A673 (cell line): ENCODE results near the gene CLEC3B. TPM values are rescaled to one million over a fixed set of nuclear protein-coding genes. Genes with fewer than 3 reads are reported as not detected.

Experiments
- BruUV-seq: library from RNA; stranded (reverse); fragments of 400-500 nt; replicated peaks from 2 replicates; lab custom pipeline; 2021; lab: Mats Ljungman, UMichigan
- CTCF ChIA-PET: fragments of 300-600 bp; sonication (Branson Sonifier 250); formaldehyde crosslinking; loops from one replicate; lab custom pipeline; 2022; ENCODE audit warnings: antibody characterized with exemption; lab: Charles Lee
- POLR2A ChIA-PET: fragments of 300-600 bp; sonication (Branson Sonifier 250); formaldehyde crosslinking; loops from one replicate; lab custom pipeline; 2022; ENCODE audit warnings: antibody characterized with exemption; ENCODE audit not compliant: low non-redundant PET; lab: Charles Lee
- DNase-seq: peaks from one replicate; pipeline ENCODE4 v3.0.0-alpha.2; 2015; ENCODE audit warnings: low spot score
- H3K27ac ChIP-seq: fragments of 200-600 bp; sonication (generic); 2 replicates; pipeline ENCODE4 v1.5.1; 2016; ENCODE audit warnings: mixed run types, low read depth, mild to moderate bottlenecking, mixed read lengths, antibody characterized with exemption, low read length; ENCODE audit not compliant: poor library complexity, severe bottlenecking
- H3K27me3 ChIP-seq: fragments of 200-600 bp; sonication (generic); replicated peaks from 2 replicates; pipeline ENCODE4 v1.6.1; 2017; ENCODE audit warnings: mixed run types, low read depth, mild to moderate bottlenecking, mixed read lengths, antibody characterized with exemption, low read length; ENCODE audit not compliant: insufficient read depth, poor library complexity
- H3K36me3 ChIP-seq: fragments of 200-600 bp; sonication (generic); 2 replicates; pipeline ENCODE4 v1.6.1; 2016; ENCODE audit warnings: mixed run types, mild to moderate bottlenecking, mixed read lengths, antibody characterized with exemption, low read length; ENCODE audit not compliant: insufficient read depth, poor library complexity, severe bottlenecking
- H3K4me1 ChIP-seq: fragments of 200-600 bp; sonication (generic); 2 replicates; pipeline ENCODE4 v1.6.1; 2017; ENCODE audit warnings: mixed run types, mild to moderate bottlenecking, mixed read lengths, antibody characterized with exemption, low read length; ENCODE audit not compliant: insufficient read depth, poor library complexity, severe bottlenecking
- H3K4me3 ChIP-seq: fragments of 200-600 bp; sonication (generic); 2 replicates; pipeline ENCODE4 v1.5.1; 2016; ENCODE audit warnings: low read depth, mixed run types, mild to moderate bottlenecking, mixed read lengths, low read length; ENCODE audit not compliant: poor library complexity, severe bottlenecking
- H3K9me3 ChIP-seq: fragments of 200-600 bp; sonication (generic); 2 replicates; pipeline ENCODE4 v1.6.1; 2016; ENCODE audit warnings: mixed run types, low read depth, mild to moderate bottlenecking, mixed read lengths, antibody characterized with exemption, low read length; ENCODE audit not compliant: poor library complexity, severe bottlenecking
- CTCF ChIP-seq: fragments of 300-800, 200-600 bp; sonication (generic); conservative IDR thresholded peaks from 2 replicates; pipeline ENCODE4 v1.5.1; 2017; ENCODE audit warnings: low read depth, mild to moderate bottlenecking, antibody characterized with exemption, low read length, moderate library complexity, mixed read lengths
- EZH2 ChIP-seq: fragments of 200-600 bp; sonication (generic); IDR thresholded peaks from 2 replicates; pipeline ENCODE4 v1.6.1; 2017; ENCODE audit warnings: borderline replicate concordance, low read depth, mild to moderate bottlenecking, mixed read lengths, antibody characterized with exemption, low read length; ENCODE audit not compliant: poor library complexity, severe bottlenecking
- intact Hi-C: fragments of 100-400 bp; cut with micrococcal nuclease; formaldehyde crosslinking; loops from one replicate; pipeline ENCODE4 v1.10.0; 2022; ENCODE audit not compliant: unreplicated experiment
- total RNA-seq: library from RNA; stranded (reverse); gene quantifications from 2 replicates; pipeline ENCODE4 v1.2.3, GENCODE V29; 2021

The CLEC3B gene
- total RNA-seq, 1 experiment from 2014 or later = 1.0 TPM

- TF ChIP-seq CTCF (no peak), EZH2 (no peak)
- no peak overlapping the region for H3K4me3 ChIP-seq
- no peak for DNase-seq
- H3K4me1 ChIP-seq = no peaks in the 10 kb centered on the region
- no peak overlapping the region for H3K27ac ChIP-seq
- BruUV-seq = no TSS peak
- POLR2A ChIA-PET = no interaction called here
- no peaks in the 10 kb centered on the region for H3K27me3 ChIP-seq
- no peaks in the 10 kb centered on the region for H3K36me3 ChIP-seq
- CTCF ChIA-PET = no interaction called here
- intact Hi-C loops = no loop called here
- H3K9me3 ChIP-seq = no peaks in the 10 kb centered on the region
Observed at GRCh38 chr3:45026957-45027356, 854 bp downstream of the CLEC3B start.

- CTCF ChIA-PET = no interaction called here
- Histone ChIP-seq H3K4me3 (no peak overlapping the region), H3K9me3 (no peaks in the 10 kb centered on the region), H3K27ac (no peak overlapping the region), H3K36me3 (no peaks in the 10 kb centered on the region), H3K4me1 (no peaks in the 10 kb centered on the region), H3K27me3 (no peaks in the 10 kb centered on the region)
- intact Hi-C loops = no loop called here
- DNase-seq = no peak
- TF ChIP-seq CTCF (no peak), EZH2 (no peak)
- POLR2A ChIA-PET = no interaction called here
- no TSS peak for BruUV-seq
Observed at GRCh38 chr3:45027441-45027840, 1.3 kb downstream of the CLEC3B start.

GRCh38 chr3:45029216-45029615, 3.1 kb downstream of the CLEC3B start:
- no peaks in the 10 kb centered on the region for H3K4me1 ChIP-seq
- H3K9me3 ChIP-seq = no peaks in the 10 kb centered on the region
- ChIA-PET CTCF (no interaction called here), POLR2A (no interaction called here)
- no peak overlapping the region for H3K27ac ChIP-seq
- TF ChIP-seq EZH2 (no peak), CTCF (no peak)
- BruUV-seq = no TSS peak
- no peak for DNase-seq
- H3K36me3 ChIP-seq = no peaks in the 10 kb centered on the region
- no peak overlapping the region for H3K4me3 ChIP-seq
- H3K27me3 ChIP-seq = no peaks in the 10 kb centered on the region
- intact Hi-C loops = no loop called here
